HEK293 (cell line): ENCODE results near the gene COPS9.

Source experiments
- REST ChIP-seq: fragments of 450-650 bp; formaldehyde crosslinking; IDR thresholded peaks from 2 replicates; pipeline ENCODE4 v1.5.1; 2016; ENCODE audit warnings: missing biosample characterization, missing genetic modification characterization
- ZNF513 ChIP-seq: fragments of 450-650 bp; IDR thresholded peaks from 2 replicates; pipeline ENCODE4 v1.5.1; 2018; ENCODE audit warnings: missing biosample characterization, missing genetic modification characterization
- ZSCAN5A ChIP-seq: fragments of 450-650 bp; formaldehyde crosslinking; IDR thresholded peaks from 2 replicates; pipeline ENCODE4 v1.5.1; 2016; ENCODE audit warnings: missing biosample characterization, missing genetic modification characterization

GRCh38 chr2:240147911-240148587, 11.9 kb upstream of the COPS9 start:
- TF ChIP-seq ZNF513 (tag by site-specific recombination) (no peak), ZSCAN5A (tag by site-specific recombination) (no peak), REST (tag by site-specific recombination) (no peak)
